Heart right ventricle (tissue), 16 donors: ENCODE measurements around the gene RAB11FIP3. TPM values are rescaled to one million over a fixed set of nuclear protein-coding genes. Genes with fewer than 3 reads are reported as not detected.

Source experiments
- ATAC-seq, 8 donors: fragments of 200-7000 bp; cut with Tn5 transposase; one replicate each; pipeline ENCODE4 v1.9.1; 2020; ENCODE audit warnings: mild to moderate bottlenecking in 8 of 8, moderate library complexity in 8 of 8, moderate number of reproducible peaks in 1 of 8
- DNase-seq, 2 donors: peaks; one replicate each; pipeline ENCODE4 v3.0.0-alpha.2; 2020
- H3K27ac ChIP-seq, 10 donors: fragments of 200-600 bp; sonication (generic) in 2 of 10; one replicate each; pipeline versions ENCODE4 v1.5.0 to v1.8.0; 2020 to 2022; ENCODE audit warnings: mild to moderate bottlenecking in 3 of 10
- H3K27me3 ChIP-seq, 7 donors: fragments of 200-600 bp; one replicate each; pipeline ENCODE4 v1.8.0; 2021 to 2022; ENCODE audit warnings: mild to moderate bottlenecking in 2 of 7
- H3K36me3 ChIP-seq, 9 donors: fragments of 200-600 bp; sonication (generic) in 1 of 9; one replicate each; pipeline versions ENCODE4 v1.5.0 to v1.8.0; 2020 to 2022; ENCODE audit warnings: mild to moderate bottlenecking in 2 of 9
- H3K4me1 ChIP-seq, 9 donors: fragments of 200-600 bp; sonication (generic) in 1 of 9; one replicate each; pipeline versions ENCODE4 v1.5.0 to v1.8.0; 2020 to 2022; ENCODE audit warnings: mild to moderate bottlenecking in 4 of 9
- H3K4me3 ChIP-seq, 10 donors: fragments of 200-600 bp; sonication (generic) in 2 of 10; one replicate each; pipeline versions ENCODE4 v1.5.0 to v1.8.0; 2020 to 2022; ENCODE audit warnings: mild to moderate bottlenecking in 7 of 10, moderate library complexity in 2 of 10
- H3K9me3 ChIP-seq, 11 donors: fragments of 200-600 bp in 10 of 11; sonication (generic) in 2 of 11; one replicate each; pipeline versions ENCODE4 v1.5.0 to v1.8.0; 2013 to 2022; ENCODE audit warnings: mild to moderate bottlenecking in 2 of 11, control low read depth in 1 of 11, moderate library complexity in 1 of 11
- WGBS, 2 donors: extraction: QIAGEN DNeasy Blood & Tissue Kit; methylation state at CpG; one replicate each; pipeline ENCODE4 v1.1.7; 2013; ENCODE audit warnings: inconsistent platforms in 1 of 2; 5-methylcytosine and 5-hydroxymethylcytosine counted together
- intact Hi-C, 10 donors: fragments of 100-400 bp; cut with DNase I; formaldehyde crosslinking; loops; one replicate each; pipeline versions ENCODE4 v1.11.1 to v1.14.2; 2022
- polyA plus RNA-seq, 2 donors: library from polyadenylated mRNA; stranded (reverse); fragments of 200-250 nt; gene quantifications; one replicate each; pipeline ENCODE4 v1.2.3, GENCODE V29; 2013
- total RNA-seq, 10 donors: library from RNA; stranded (reverse); fragmentation: NEBNext Ultra II Directional in 3 of 10; extraction: Animal tissue kit (Norgen Biotek cat#: 25700) in 3 of 10; gene quantifications; one replicate each; pipeline versions ENCODE4 v1.2.1 to v1.2.4, GENCODE V29; 2021 to 2023
- TF ChIP-seq, protein P1 (sequence below), 9 donors: fragments of 200-600 bp; sonication (generic) in 2 of 9; IDR thresholded peaks; one replicate each; pipeline versions ENCODE4 v1.5.0 to v1.8.0; 2021 to 2022; ENCODE audit warnings: antibody characterized with exemption in 9 of 9, mild to moderate bottlenecking in 5 of 9, moderate library complexity in 1 of 9
- donor health status: Arrhythmogenic right ventricular cardiomyopathy.
- donor health status: ischemic (EF 13 %, LVEDD 7.1; RV severe dilation, severe dysfunction).
- donor health status: healthy with polysubstance abuse.
- donor health status: DM: no; HTN: yes; CAD: no.
- donor health status: DM: no; HTN: no; CAD: no.
- donor health status: ischemic (EF 25% LVEDD 6.9; RV normal size, moderate dysfunction).
- donor health status: ischemic (EF 25% LVEDD 5.7; RV mildly dilated, moderate dysfunction).
- donor health status: healthy.
- donor health status: DM: yes; HTN: yes; CAD: no.
- donor health status: Ischemic cardiomyopathy.
- donor health status: ischemic (EF 35%, LVEDD 5.7; RV mildly dilated, moderate dysfunction).
- donor health status: nonischemic (EF 11% LVEDD 7.7; RV severe dilation, severe dysfunction).
- donor health status: DM: yes; HTN: yes; CAD: no.
- donor health status: PGD.
- donor health status: ischemic (EF 29% LVEDD 5.4; RV normal size, mild dysfunction).
- donor health status: nonischemic (EF 23%, LVEDD 6.1; RV moderate dilation, normal function).

The RAB11FIP3 gene
- total and polyA plus RNA-seq, 12 donors: 16.6 to 40.3 (median 29.1) TPM

DNA sequence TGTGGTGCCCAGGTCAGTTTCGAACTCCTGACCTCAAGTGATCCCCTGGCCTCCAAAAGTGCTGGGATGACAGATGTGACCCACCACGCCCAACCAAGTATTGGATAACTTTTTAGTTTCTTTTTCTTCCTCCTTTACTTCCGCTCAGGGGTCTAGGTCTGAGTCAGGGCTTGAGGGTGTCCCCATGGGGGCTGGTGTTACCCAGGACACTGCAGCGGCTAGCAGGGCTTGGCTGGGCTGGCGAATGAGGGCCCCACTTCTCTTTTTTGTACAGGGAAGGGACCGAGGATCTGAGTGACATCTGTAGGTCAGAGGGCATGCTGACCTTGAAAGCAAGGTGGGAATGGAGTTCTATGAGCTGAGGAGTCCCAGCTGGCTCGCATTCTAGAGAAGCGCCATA is 24.9 kb downstream of the RAB11FIP3 start:
- WGBS, 2 donors: 83 to 84% methylated on average over 8 of the region's 8 CpGs
- H3K36me3 ChIP-seq: no peaks in the 10 kb centered on the region
- no peak overlapping the region for H3K27ac ChIP-seq
- TF ChIP-seq, protein P1, sequence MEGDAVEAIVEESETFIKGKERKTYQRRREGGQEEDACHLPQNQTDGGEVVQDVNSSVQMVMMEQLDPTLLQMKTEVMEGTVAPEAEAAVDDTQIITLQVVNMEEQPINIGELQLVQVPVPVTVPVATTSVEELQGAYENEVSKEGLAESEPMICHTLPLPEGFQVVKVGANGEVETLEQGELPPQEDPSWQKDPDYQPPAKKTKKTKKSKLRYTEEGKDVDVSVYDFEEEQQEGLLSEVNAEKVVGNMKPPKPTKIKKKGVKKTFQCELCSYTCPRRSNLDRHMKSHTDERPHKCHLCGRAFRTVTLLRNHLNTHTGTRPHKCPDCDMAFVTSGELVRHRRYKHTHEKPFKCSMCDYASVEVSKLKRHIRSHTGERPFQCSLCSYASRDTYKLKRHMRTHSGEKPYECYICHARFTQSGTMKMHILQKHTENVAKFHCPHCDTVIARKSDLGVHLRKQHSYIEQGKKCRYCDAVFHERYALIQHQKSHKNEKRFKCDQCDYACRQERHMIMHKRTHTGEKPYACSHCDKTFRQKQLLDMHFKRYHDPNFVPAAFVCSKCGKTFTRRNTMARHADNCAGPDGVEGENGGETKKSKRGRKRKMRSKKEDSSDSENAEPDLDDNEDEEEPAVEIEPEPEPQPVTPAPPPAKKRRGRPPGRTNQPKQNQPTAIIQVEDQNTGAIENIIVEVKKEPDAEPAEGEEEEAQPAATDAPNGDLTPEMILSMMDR (IDR thresholded peaks at IDR 0.05): no peak
- no peak for DNase-seq
- H3K4me1 ChIP-seq: peaks cover 0 to 9% (median 0%) of the 10 kb centered on the region in 9 donors
- H3K4me3 ChIP-seq: no peak overlapping the region
- no peak for ATAC-seq
- no peaks in the 10 kb centered on the region for H3K9me3 ChIP-seq
- intact Hi-C loops: no loop called here
- no peaks in the 10 kb centered on the region for H3K27me3 ChIP-seq

DNA sequence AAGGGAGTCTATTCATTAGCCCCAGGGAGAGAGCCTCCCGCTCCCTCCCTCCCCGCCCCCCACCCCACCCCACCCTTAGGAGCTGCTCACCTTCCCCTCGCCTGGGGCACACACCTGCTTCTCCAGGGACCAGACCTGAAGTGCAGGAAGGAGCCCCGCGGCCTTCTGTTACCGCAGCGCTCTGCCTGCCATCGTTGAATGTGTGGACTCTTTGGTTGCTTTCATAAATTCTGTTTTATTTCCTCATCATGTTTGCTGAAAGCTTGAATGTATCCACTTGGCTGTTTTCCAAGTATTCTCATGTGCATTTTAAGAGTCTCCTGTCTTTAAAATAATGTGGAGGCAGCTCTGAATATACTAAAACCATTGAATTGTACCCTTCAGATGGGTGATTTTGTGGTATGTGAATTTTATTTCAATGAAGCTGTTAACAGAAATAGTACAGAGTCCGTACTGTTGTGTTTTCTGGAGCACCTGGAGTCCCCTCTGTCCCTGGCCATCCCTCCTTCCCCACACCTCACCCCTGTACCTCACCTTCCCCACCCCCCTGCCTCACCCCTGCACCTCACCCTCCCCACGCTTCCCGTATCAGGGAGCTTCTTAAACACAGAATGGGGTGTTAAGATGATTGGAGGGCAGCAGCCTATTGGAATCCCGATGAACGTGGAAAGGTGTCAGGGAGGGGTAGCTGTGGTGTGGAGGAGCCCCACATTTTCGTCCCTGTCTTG is 25.5 kb downstream of the RAB11FIP3 start:
- intact Hi-C loops: no loop called here
- TF ChIP-seq, protein P1 (IDR thresholded peaks at IDR 0.05): no peak
- 80 to 85% methylated on average over 14 of the region's 14 CpGs for WGBS, 2 donors
- peaks cover 0 to 9% (median 0%) of the 10 kb centered on the region in 9 donors for H3K4me1 ChIP-seq
- ATAC-seq: no peak
- peaks cover 0 to 3% (median 0%) of the 10 kb centered on the region in 9 donors for H3K36me3 ChIP-seq
- H3K4me3 ChIP-seq: no peak overlapping the region
- no peaks in the 10 kb centered on the region for H3K9me3 ChIP-seq
- no peak for DNase-seq
- H3K27me3 ChIP-seq: no peaks in the 10 kb centered on the region
- H3K27ac ChIP-seq: no peak overlapping the region

DNA sequence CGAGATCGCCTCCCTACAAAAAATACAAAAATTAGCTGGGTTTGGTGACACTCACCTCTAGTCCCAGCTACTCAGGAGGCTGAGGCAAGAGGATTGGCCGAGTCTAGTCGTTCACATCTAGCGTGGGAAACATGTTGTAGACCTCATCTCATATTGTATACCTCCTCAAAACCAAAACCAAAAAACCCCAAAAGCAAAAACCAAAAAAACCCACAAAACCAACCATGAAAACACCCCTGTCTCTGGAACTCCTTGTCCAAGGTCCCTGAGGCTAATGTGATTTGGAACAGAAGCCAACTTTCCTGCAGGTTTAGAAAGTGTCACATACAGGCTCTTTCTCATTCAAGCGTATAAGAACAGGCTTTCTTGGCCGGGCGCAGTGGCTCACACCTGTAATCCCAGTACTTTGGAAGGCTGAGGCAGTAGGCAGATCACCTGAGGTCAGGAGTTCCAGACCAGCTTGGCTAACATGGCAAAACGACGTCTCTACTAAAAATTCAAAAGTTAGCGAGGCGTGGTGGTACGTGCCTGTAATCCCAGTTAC is 29.0 kb downstream of the RAB11FIP3 start:
- DNase-seq (no peak), ATAC-seq (no peak)
- WGBS, 2 donors: 94% methylated on average over 13 of the region's 13 CpGs
- H3K27me3 ChIP-seq: no peaks in the 10 kb centered on the region
- peaks cover 3 to 21% (median 19%) of the 10 kb centered on the region in 9 donors for H3K4me1 ChIP-seq
- H3K4me3 ChIP-seq: no peak overlapping the region
- TF ChIP-seq, protein P1 (IDR thresholded peaks at IDR 0.05): no peak
- H3K27ac ChIP-seq: no peak overlapping the region
- H3K36me3 ChIP-seq: peaks cover 0 to 3% (median 0%) of the 10 kb centered on the region in 9 donors
- intact Hi-C loops: no loop called here
- H3K9me3 ChIP-seq: no peaks in the 10 kb centered on the region

GRCh38 chr16:455453-455852 is 30.0 kb downstream of the RAB11FIP3 start:
- Histone ChIP-seq H3K9me3 (no peaks in the 10 kb centered on the region), H3K4me3 (no peak overlapping the region), H3K36me3 (peaks cover 0 to 3% (median 0%) of the 10 kb centered on the region in 9 donors), H3K27ac (no peak overlapping the region), H3K4me1 (peaks cover 3 to 21% (median 18%) of the 10 kb centered on the region in 9 donors), H3K27me3 (no peaks in the 10 kb centered on the region)
- DNase-seq: no peak
- 95 to 96% methylated on average over 12 of the region's 12 CpGs for WGBS, 2 donors
- TF ChIP-seq, protein P1 (IDR thresholded peaks at IDR 0.05): no peak
- intact Hi-C loops: no loop called here
- no peak for ATAC-seq
